ENCODE measurements around the gene PISD. TPM values are rescaled to one million over a fixed set of nuclear protein-coding genes. Genes with fewer than 3 reads are reported as not detected.

The PISD gene
- total RNA-seq: 35.3 and 41.8 TPM in 2 replicates

GRCh38 chr22:31661851-31662667 lies at the start of gene PISD:
Gene PISD, minus strand, starts transcription at chr22:31662215. Its CDS starts 7 bp downstream, at chr22:31662208.

Other genes with a start within 250 kb of the PISD start
- 9.2 and 9.6 TPM in 2 replicates for gene EIF4ENIF1, start 172.4 kb downstream of the PISD start, total RNA-seq
- gene SFI1, start 165.7 kb downstream of the PISD start, total RNA-seq: 12.9 and 25.0 TPM in 2 replicates
- 16.9 and 25.2 TPM in 2 replicates for gene PRR14L, start 87.9 kb upstream of the PISD start, total RNA-seq
- gene DEPDC5, start 91.8 kb upstream of the PISD start, total RNA-seq: 11.0 and 15.1 TPM in 2 replicates